Left ventricle myocardium inferior (tissue), 1 donor: Measurements from ENCODE around the gene SART1. TPM values are rescaled to one million over a fixed set of nuclear protein-coding genes. Genes with fewer than 3 reads are reported as not detected.
"Not testable (repeated sequence)": the region's sequence is repeated elsewhere in the genome, so short reads cannot be mapped to it uniquely, and the experiment has no call there.

Experiments
- DNase-seq: peaks from one replicate; pipeline ENCODE4 v3.0.0-alpha.2; 2020
- H3K27ac ChIP-seq: fragments of 200-600 bp; replicated peaks from 2 replicates; pipeline ENCODE4 v1.8.0; 2021
- H3K27me3 ChIP-seq: fragments of 200-600 bp; 2 replicates; pipeline ENCODE4 v1.8.0; 2021; ENCODE audit warnings: low read depth
- H3K36me3 ChIP-seq: fragments of 200-600 bp; 2 replicates; pipeline ENCODE4 v1.8.0; 2021
- H3K4me1 ChIP-seq: fragments of 200-600 bp; 2 replicates; pipeline ENCODE4 v1.8.0; 2021
- H3K4me3 ChIP-seq: fragments of 200-600 bp; 2 replicates; pipeline ENCODE4 v1.8.0; 2021; ENCODE audit warnings: mild to moderate bottlenecking, moderate library complexity
- H3K9me3 ChIP-seq: fragments of 200-600 bp; replicated peaks from 2 replicates; pipeline ENCODE4 v1.8.0; 2021
- intact Hi-C: fragments of 100-400 bp; cut with micrococcal nuclease; formaldehyde crosslinking; loops from one replicate; pipeline ENCODE4 v1.11.0; 2022
- total RNA-seq: library from RNA; stranded (reverse); fragmentation: NEBNext Ultra II Directional; extraction: Animal tissue kit (Norgen Biotek cat#: 25700); gene quantifications from one replicate; pipeline ENCODE4 v1.2.1, GENCODE V29; 2021
- TF ChIP-seq, protein P1 (sequence below): fragments of 200-600 bp; IDR thresholded peaks from 2 replicates; pipeline ENCODE4 v1.8.0; 2021; ENCODE audit warnings: antibody characterized with exemption, mild to moderate bottlenecking, borderline replicate concordance
- donor health status: DM: no; HTN: yes; CAD: no; lungs with severe emphysema.

SART1 gene
- total RNA-seq, 1 donor from 2014 or later, result 30.7 TPM

- H3K27me3 ChIP-seq, result peaks cover 24% of the 10 kb centered on the region
- peaks cover 23% of the 10 kb centered on the region for H3K36me3 ChIP-seq
- H3K9me3 ChIP-seq, result no peaks in the 10 kb centered on the region
- no peak overlapping the region for H3K4me3 ChIP-seq
- H3K27ac ChIP-seq, result no peak overlapping the region
- TF ChIP-seq, protein P1, sequence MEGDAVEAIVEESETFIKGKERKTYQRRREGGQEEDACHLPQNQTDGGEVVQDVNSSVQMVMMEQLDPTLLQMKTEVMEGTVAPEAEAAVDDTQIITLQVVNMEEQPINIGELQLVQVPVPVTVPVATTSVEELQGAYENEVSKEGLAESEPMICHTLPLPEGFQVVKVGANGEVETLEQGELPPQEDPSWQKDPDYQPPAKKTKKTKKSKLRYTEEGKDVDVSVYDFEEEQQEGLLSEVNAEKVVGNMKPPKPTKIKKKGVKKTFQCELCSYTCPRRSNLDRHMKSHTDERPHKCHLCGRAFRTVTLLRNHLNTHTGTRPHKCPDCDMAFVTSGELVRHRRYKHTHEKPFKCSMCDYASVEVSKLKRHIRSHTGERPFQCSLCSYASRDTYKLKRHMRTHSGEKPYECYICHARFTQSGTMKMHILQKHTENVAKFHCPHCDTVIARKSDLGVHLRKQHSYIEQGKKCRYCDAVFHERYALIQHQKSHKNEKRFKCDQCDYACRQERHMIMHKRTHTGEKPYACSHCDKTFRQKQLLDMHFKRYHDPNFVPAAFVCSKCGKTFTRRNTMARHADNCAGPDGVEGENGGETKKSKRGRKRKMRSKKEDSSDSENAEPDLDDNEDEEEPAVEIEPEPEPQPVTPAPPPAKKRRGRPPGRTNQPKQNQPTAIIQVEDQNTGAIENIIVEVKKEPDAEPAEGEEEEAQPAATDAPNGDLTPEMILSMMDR, result no peak
- DNase-seq, result no peak
- intact Hi-C loops, result no loop called here
- H3K4me1 ChIP-seq, result peaks cover 13% of the 10 kb centered on the region
Observed at GRCh38 chr11:66008468-66009101, 47.1 kb downstream of the SART1 start.

DNA sequence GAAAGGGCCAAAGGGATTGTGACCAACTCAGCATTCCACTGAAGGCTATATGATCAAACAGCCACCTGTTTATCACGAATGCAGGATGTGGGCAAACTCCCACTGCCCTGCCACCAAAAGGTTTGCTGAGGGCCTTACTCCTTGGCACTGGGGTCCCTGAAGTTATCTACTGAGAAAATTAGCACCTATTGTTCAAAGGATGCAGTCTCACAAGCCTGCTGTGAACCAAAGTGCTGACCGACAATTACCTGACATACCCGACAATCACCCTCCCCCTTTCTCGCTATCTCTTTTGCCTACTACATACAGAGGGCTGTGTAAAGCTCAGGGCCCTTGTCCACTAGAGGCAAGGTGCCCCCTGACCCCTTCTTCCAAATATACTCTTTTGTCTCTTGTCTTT is 48.5 kb downstream of the SART1 start:
- H3K9me3 ChIP-seq, H3K4me1 ChIP-seq, H3K36me3 ChIP-seq, intact Hi-C loops, DNase-seq, H3K4me3 ChIP-seq, H3K27ac ChIP-seq: not testable (repeated sequence)
- H3K27me3 ChIP-seq, result peaks cover 30% of the 10 kb centered on the region

- Histone ChIP-seq H3K27me3 (peaks cover 30% of the 10 kb centered on the region), H3K4me3 (peak overlapping the region; percentile 46), H3K36me3 (no peaks in the 10 kb centered on the region), H3K9me3 (no peaks in the 10 kb centered on the region), H3K4me1 (peaks cover 21% of the 10 kb centered on the region), H3K27ac (no peak overlapping the region)
- DNase-seq, result no peak
- intact Hi-C loops, result no loop called here
- TF ChIP-seq, protein P1, result no peak
Observed at GRCh38 chr11:66011239-66011784, 49.8 kb downstream of the SART1 start.

GRCh38 chr11:66011785-66012303 is 50.3 kb downstream of the SART1 start, which contains the start of gene CST6:
TSS of gene CST6 (plus strand) at chr11:66012008. CDS start at chr11:66012045, 37 bp downstream.
- DNase-seq, result no peak
- intact Hi-C loops, result no loop called here
- TF ChIP-seq, protein P1, result no peak
- Histone ChIP-seq H3K27ac (no peak within 1 kb of the TSS), H3K4me3 (peak within 1 kb of the TSS; percentile 46), H3K27me3 (peaks cover 30% of the 10 kb centered on the region), H3K9me3 (no peaks in the 10 kb centered on the region), H3K4me1 (peaks cover 24% of the 10 kb centered on the region), H3K36me3 (no peaks in the 10 kb centered on the region)

- DNase-seq, result no peak
- H3K9me3 ChIP-seq, result no peaks in the 10 kb centered on the region
- peaks cover 24% of the 10 kb centered on the region for H3K4me1 ChIP-seq
- no peak overlapping the region for H3K27ac ChIP-seq
- intact Hi-C loops, result no loop called here
- no peaks in the 10 kb centered on the region for H3K36me3 ChIP-seq
- H3K27me3 ChIP-seq, result peaks cover 30% of the 10 kb centered on the region
- peak overlapping the region; percentile 46 for H3K4me3 ChIP-seq
- TF ChIP-seq, protein P1, result no peak
Observed at GRCh38 chr11:66012371-66012945, 50.9 kb downstream of the SART1 start.
